Upper lobe of left lung (tissue), 4 donors: ENCODE measurements around the gene CDYL.

Experiments
- CTCF ChIP-seq, 6 experiments: fragments of 450-650 bp in 4 of 6; fragments of 200-600 bp in 2 of 6; sonication (generic) in 2 of 6; IDR thresholded peaks; one replicate each; pipeline ENCODE4 v1.5.1; 2016 to 2019; ENCODE audit warnings: antibody characterized with exemption in 6 of 6
- EP300 ChIP-seq, 4 donors: sonication (generic); formaldehyde crosslinking; IDR thresholded peaks; one replicate each; pipeline ENCODE4 v1.5.1; 2017; ENCODE audit warnings: antibody characterized with exemption in 4 of 4, control low read depth in 2 of 4
- POLR2A ChIP-seq, 4 donors: fragments of 450-650 bp; IDR thresholded peaks; one replicate each; pipeline ENCODE4 v1.5.1; 2016 to 2017; ENCODE audit warnings: antibody characterized with exemption in 4 of 4, mild to moderate bottlenecking in 2 of 4
- POLR2AphosphoS5 ChIP-seq, 2 donors: sonication (generic); formaldehyde crosslinking; IDR thresholded peaks; one replicate each; pipeline ENCODE4 v1.5.1; 2017; ENCODE audit warnings: antibody characterized with exemption in 2 of 2

DNA sequence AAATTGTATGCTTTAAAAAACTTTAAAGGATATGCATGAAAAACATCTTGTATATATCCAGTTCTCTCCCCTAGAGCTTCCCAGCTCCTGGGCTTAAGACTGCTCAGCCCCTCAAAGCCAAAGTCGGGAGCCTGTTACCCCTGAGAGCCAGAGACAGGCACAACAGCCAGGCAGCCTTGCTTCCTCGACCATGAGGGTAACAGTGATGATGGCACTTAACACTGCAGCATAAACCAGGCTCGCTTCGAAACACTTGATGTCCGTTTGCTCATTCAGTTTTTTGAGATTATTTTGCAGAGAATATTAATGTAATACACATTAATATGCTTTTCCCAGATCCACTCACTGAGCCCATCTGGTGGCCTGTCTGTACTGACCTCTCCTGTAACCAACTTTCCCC, 180.4 kb downstream of the CDYL start:
- TF ChIP-seq CTCF (IDR thresholded peaks at IDR 0.05) (no peak), POLR2A (IDR thresholded peaks at IDR 0.05) (no peak), POLR2AphosphoS5 (IDR thresholded peaks at IDR 0.05) (no peak), EP300 (IDR thresholded peaks at IDR 0.05) (no peak)
